Activated T-cell treated with anti-CD3 and anti-CD28 coated beads, Interleukin-2, amount 50 U/mL, for 1 hour (primary cell): ENCODE results near the gene TTC23.

Experiments used
- DNase-seq: peaks from one replicate; pipeline ENCODE4 v3.0.0-alpha.2; 2020

TTC23 gene

GRCh38 chr15:99100245-99101173, 148.9 kb downstream of the TTC23 start:
- DNase-seq = peak; percentile 39

GRCh38 chr15:99099661-99100060, 149.7 kb downstream of the TTC23 start:
- no peak for DNase-seq

- DNase-seq = no peak
Observed at GRCh38 chr15:99098991-99099390, 150.4 kb downstream of the TTC23 start.

GRCh38 chr15:99098426-99098825, 151.0 kb downstream of the TTC23 start:
- no peak for DNase-seq

- no peak for DNase-seq
Observed at GRCh38 chr15:99097441-99098410, 151.7 kb downstream of the TTC23 start.

GRCh38 chr15:99096894-99097426, 152.4 kb downstream of the TTC23 start:
- no peak for DNase-seq

GRCh38 chr15:99096173-99096893, 153.0 kb downstream of the TTC23 start:
- DNase-seq = no peak

GRCh38 chr15:99095626-99096025, 153.8 kb downstream of the TTC23 start:
- no peak for DNase-seq

- DNase-seq = no peak
Observed at GRCh38 chr15:99092554-99093172, 156.7 kb downstream of the TTC23 start.

- DNase-seq = no peak
Observed at GRCh38 chr15:99090938-99091337, 158.4 kb downstream of the TTC23 start.

- DNase-seq = no peak
Observed at GRCh38 chr15:99090011-99090699, 159.2 kb downstream of the TTC23 start.

GRCh38 chr15:99087405-99087943, 161.9 kb downstream of the TTC23 start:
- no peak for DNase-seq

- no peak for DNase-seq
Observed at GRCh38 chr15:99086327-99086667, 163.1 kb downstream of the TTC23 start.
